M059J (cell line): ENCODE measurements around the gene LCP2. TPM values are rescaled to one million over a fixed set of nuclear protein-coding genes. Genes with fewer than 3 reads are reported as not detected.

Experiments
- DNase-seq: peaks from one replicate; pipeline ENCODE4 v3.0.0-alpha.2; 2012; ENCODE audit warnings: low read depth
- total RNA-seq: library from RNA; depleted of rRNA; stranded (reverse); fragments of >200 nt; shearing (Covaris generic); gene quantifications from 2 replicates; pipeline ENCODE4 v1.2.3, GENCODE V29; 2014

The LCP2 gene
- total RNA-seq, 1 experiment from 2014 or later: 0.69 TPM

- no peak for DNase-seq
These were observed 17.6 kb upstream of the LCP2 start for GRCh38 chr5:170315154-170315553.

GRCh38 chr5:170314541-170315095 is 17.0 kb upstream of the LCP2 start:
- DNase-seq: no peak

GRCh38 chr5:170313816-170314215 is 16.2 kb upstream of the LCP2 start:
- DNase-seq: no peak

GRCh38 chr5:170313344-170313743 is 15.8 kb upstream of the LCP2 start:
- no peak for DNase-seq

- peak; percentile 43 for DNase-seq
These were observed 15.1 kb upstream of the LCP2 start for GRCh38 chr5:170312666-170313065.

- DNase-seq: no peak
These were observed 14.7 kb upstream of the LCP2 start for GRCh38 chr5:170312301-170312595.

GRCh38 chr5:170311511-170312300 is 14.1 kb upstream of the LCP2 start:
- no peak for DNase-seq

GRCh38 chr5:170310256-170310926 is 12.8 kb upstream of the LCP2 start:
- DNase-seq: no peak

- DNase-seq: no peak
These were observed 11.1 kb upstream of the LCP2 start for GRCh38 chr5:170308686-170309085.

- peak; percentile 68 for DNase-seq
These were observed 10.2 kb upstream of the LCP2 start for GRCh38 chr5:170307575-170308465.

GRCh38 chr5:170306381-170306831 is 8.8 kb upstream of the LCP2 start:
- peak; percentile 45 for DNase-seq

- no peak for DNase-seq
These were observed 8.1 kb upstream of the LCP2 start for GRCh38 chr5:170305646-170306025.

GRCh38 chr5:170305016-170305645 is 7.6 kb upstream of the LCP2 start:
- DNase-seq: no peak

- DNase-seq: no peak
These were observed 6.0 kb upstream of the LCP2 start for GRCh38 chr5:170303549-170303948.

GRCh38 chr5:170302653-170303501 is 5.3 kb upstream of the LCP2 start:
- DNase-seq: no peak

- no peak for DNase-seq
These were observed 4.5 kb upstream of the LCP2 start for GRCh38 chr5:170301981-170302652.

GRCh38 chr5:170301149-170301548 is 3.6 kb upstream of the LCP2 start:
- DNase-seq: no peak

GRCh38 chr5:170300361-170301013 is 2.9 kb upstream of the LCP2 start:
- no peak for DNase-seq

GRCh38 chr5:170296935-170297588 is 515 bp downstream of the LCP2 start:
- no peak for DNase-seq
